BLaER1 treated with 17β-estradiol and CSF1 and Interleukin-3, amounts not matched to agents 10 nM and 100 nM (cell line): ENCODE results near the gene ROR1.

Source experiments
- H3K27ac ChIP-seq, 11 experiments: shearing (Covaris generic); formaldehyde crosslinking; 2 replicates each; pipeline ENCODE4 v1.8.1; 2022
- H3K27me3 ChIP-seq, 11 experiments: shearing (Covaris generic); formaldehyde crosslinking; 2 replicates each; pipeline ENCODE4 v1.8.1; 2022
- H3K36me3 ChIP-seq, 11 experiments: shearing (Covaris generic); formaldehyde crosslinking; 2 replicates each; pipeline ENCODE4 v1.8.1; 2022
- H3K4me1 ChIP-seq, 10 experiments: shearing (Covaris generic); formaldehyde crosslinking; 2 replicates each; pipeline ENCODE4 v1.8.1; 2022
- H3K4me2 ChIP-seq, 11 experiments: shearing (Covaris generic); formaldehyde crosslinking; 2 replicates each; pipeline ENCODE4 v1.8.1; 2022
- H3K4me3 ChIP-seq, 10 experiments: shearing (Covaris generic); formaldehyde crosslinking; 2 replicates each; pipeline ENCODE4 v1.8.1; 2022
- H3K9ac ChIP-seq, 11 experiments: shearing (Covaris generic); formaldehyde crosslinking; 2 replicates each; pipeline ENCODE4 v1.8.1; 2022
- H3K9me3 ChIP-seq, 11 experiments: shearing (Covaris generic); formaldehyde crosslinking; replicated peaks in 1 of 11; 2 replicates each; pipeline ENCODE4 v1.8.1; 2022
- H4K20me1 ChIP-seq, 11 experiments: shearing (Covaris generic); formaldehyde crosslinking; 2 replicates each; pipeline ENCODE4 v1.8.1; 2022
- Cebpa-rat ChIP-seq, 11 experiments: shearing (Covaris generic); IDR thresholded peaks; 2 replicates each; pipeline ENCODE4 v1.8.1; 2022

ROR1 gene

DNA sequence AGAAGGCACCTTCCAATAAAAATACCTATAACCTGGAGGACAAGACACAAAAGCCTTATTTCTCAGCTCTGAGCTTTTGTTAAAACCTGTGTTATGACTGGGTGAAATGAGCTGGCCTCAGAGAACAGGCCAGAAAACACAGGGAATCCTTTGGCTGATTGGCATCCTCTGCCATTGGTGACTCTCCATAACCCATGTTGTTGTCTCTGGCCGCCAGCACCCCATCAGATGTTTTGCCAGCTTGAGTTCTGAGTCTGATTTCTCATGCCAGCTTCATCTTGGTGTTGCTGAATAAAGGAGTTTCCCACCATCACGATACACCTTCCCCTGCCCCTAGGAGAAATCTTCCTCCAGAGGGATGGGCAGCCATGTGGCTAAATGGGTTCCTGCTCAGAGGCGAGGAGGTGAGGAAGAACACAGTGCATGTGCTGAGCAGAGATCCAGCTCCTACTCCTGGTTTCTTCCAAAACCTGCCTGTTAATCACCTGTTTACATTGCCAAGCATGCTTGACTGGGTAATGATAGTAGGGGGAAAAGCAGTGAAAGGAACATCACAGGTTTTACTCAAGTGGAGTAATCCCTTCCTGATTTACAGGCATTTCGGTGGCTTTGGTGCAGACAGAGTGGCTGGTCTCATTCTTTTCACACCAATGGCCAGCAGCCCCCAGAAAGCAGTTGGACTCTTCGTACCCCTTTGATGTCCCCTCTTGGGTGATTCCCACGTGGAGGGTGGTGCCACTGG, 109.8 kb downstream of the ROR1 start:
- Histone ChIP-seq H3K36me3 (no peaks in the 10 kb centered on the region), H3K27ac (no peak overlapping the region), H4K20me1 (no peaks in the 10 kb centered on the region), H3K9ac (no peak overlapping the region), H3K27me3 (no peaks in the 10 kb centered on the region), H3K9me3 (no peaks in the 10 kb centered on the region), H3K4me2 (no peak overlapping the region), H3K4me3 (no peak overlapping the region), H3K4me1 (peaks cover 5 to 22% (median 8%) of the 10 kb centered on the region in 10 experiments; a peak in 17 of 20 replicates)
- TF ChIP-seq Cebpa-rat (IDR thresholded peaks at IDR 0.05): no peak

GRCh38 chr1:63884486-63884885, 110.7 kb downstream of the ROR1 start:
- Histone ChIP-seq H3K9me3 (peaks cover 0 to 4% (median 0%) of the 10 kb centered on the region in 11 experiments; a peak in 3 of 22 replicates), H3K4me3 (no peak overlapping the region), H3K4me2 (no peak overlapping the region), H3K9ac (no peak overlapping the region), H3K27ac (no peak overlapping the region), H3K4me1 (peaks cover 0 to 20% (median under 1%) of the 10 kb centered on the region in 10 experiments; a peak in 7 of 20 replicates), H3K27me3 (no peaks in the 10 kb centered on the region), H3K36me3 (no peaks in the 10 kb centered on the region), H4K20me1 (no peaks in the 10 kb centered on the region)
- no peak for TF ChIP-seq Cebpa-rat (IDR thresholded peaks at IDR 0.05)

GRCh38 chr1:63885899-63886298, 112.1 kb downstream of the ROR1 start:
- Histone ChIP-seq H3K9me3 (peaks cover 0 to 13% (median 0%) of the 10 kb centered on the region in 11 experiments; a peak in 8 of 22 replicates), H3K4me3 (no peak overlapping the region), H3K27ac (no peak overlapping the region), H3K4me1 (peaks cover 6 to 23% (median 8%) of the 10 kb centered on the region in 10 experiments; a peak in 19 of 20 replicates), H3K4me2 (peak overlapping the region in 2 of 11 experiments; percentile 30 to 31; a peak in 2 of 22 replicates), H3K9ac (no peak overlapping the region), H3K27me3 (no peaks in the 10 kb centered on the region), H4K20me1 (no peaks in the 10 kb centered on the region), H3K36me3 (0 out of 22 replicates have a peak, but pooled peaks cover 0 to 3% (median 0%) of the 10 kb centered on the region in 11 experiments)
- TF ChIP-seq Cebpa-rat (IDR thresholded peaks at IDR 0.05): no peak

DNA sequence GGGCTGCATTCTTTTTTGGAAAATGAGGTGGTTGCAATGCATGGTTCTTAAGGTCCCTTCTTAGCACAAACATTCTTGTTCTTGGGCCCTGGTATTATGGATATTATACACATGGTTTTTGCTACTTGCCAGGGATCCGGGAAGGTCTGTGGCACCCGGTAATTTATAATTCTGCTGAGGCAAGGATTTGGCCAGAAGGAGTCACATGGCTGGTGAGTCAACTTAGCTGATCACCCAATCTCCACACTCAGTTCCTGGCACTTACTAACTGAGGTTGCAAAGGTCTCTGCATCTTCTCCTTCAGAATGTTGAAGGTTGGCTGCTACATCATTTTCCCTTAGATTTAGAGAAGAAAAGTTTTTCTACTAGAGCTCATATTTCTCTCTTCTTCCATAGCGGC, 112.5 kb downstream of the ROR1 start:
- Histone ChIP-seq H3K9ac (no peak overlapping the region), H3K4me1 (peaks cover 11 to 28% (median 13%) of the 10 kb centered on the region in 10 experiments; a peak in 19 of 20 replicates), H3K4me3 (no peak overlapping the region), H3K4me2 (peak overlapping the region in 2 of 11 experiments; percentile 30 to 31; a peak in 4 of 22 replicates), H3K9me3 (peaks cover 0 to 13% (median 0%) of the 10 kb centered on the region in 11 experiments; a peak in 8 of 22 replicates), H3K27me3 (no peaks in the 10 kb centered on the region), H3K27ac (no peak overlapping the region), H4K20me1 (no peaks in the 10 kb centered on the region), H3K36me3 (0 out of 22 replicates have a peak, but pooled peaks cover 0 to 3% (median 0%) of the 10 kb centered on the region in 11 experiments)
- TF ChIP-seq Cebpa-rat (IDR thresholded peaks at IDR 0.05): no peak

GRCh38 chr1:63887809-63888208, 114.0 kb downstream of the ROR1 start:
- Histone ChIP-seq H3K9ac (no peak overlapping the region), H3K4me2 (no peak overlapping the region), H3K9me3 (peaks cover 0 to 13% (median 0%) of the 10 kb centered on the region in 11 experiments; a peak in 8 of 22 replicates), H3K27ac (no peak overlapping the region), H3K4me1 (peaks cover 25 to 38% (median 27%) of the 10 kb centered on the region in 10 experiments), H4K20me1 (no peaks in the 10 kb centered on the region), H3K27me3 (no peaks in the 10 kb centered on the region), H3K36me3 (0 out of 22 replicates have a peak, but pooled peaks cover 0 to 3% (median 0%) of the 10 kb centered on the region in 11 experiments), H3K4me3 (no peak overlapping the region)
- TF ChIP-seq Cebpa-rat (IDR thresholded peaks at IDR 0.05): no peak

DNA sequence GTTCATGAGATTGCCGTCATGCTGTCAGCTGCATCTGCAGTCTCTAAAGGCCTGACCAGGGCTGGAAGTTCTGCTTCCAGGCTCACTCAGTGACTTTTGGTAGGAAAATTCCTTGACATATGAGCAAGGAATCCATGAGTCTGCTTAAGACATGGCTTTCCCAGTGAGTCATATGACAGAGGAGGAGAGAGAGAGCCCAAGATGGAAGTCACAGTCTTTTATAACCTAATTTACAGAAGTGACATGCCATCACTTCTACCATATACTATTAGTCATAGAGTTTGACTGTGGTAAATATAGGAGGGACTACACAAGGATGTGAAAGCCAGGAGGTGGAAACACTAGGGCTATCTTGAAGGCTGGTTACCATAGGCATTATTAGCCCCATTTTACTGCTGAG, 115.2 kb downstream of the ROR1 start:
- peaks cover 37 to 47% (median 39%) of the 10 kb centered on the region in 10 experiments for H3K4me1 ChIP-seq
- no peak overlapping the region for H3K4me3 ChIP-seq
- H3K4me2 ChIP-seq: peak overlapping the region in 3 of 11 experiments; percentile 14 to 57 (median 42); a peak in 4 of 22 replicates
- H3K9ac ChIP-seq: no peak overlapping the region
- peaks cover 0 to 13% (median 0%) of the 10 kb centered on the region in 11 experiments; a peak in 8 of 22 replicates for H3K9me3 ChIP-seq
- no peak overlapping the region for H3K27ac ChIP-seq
- H3K27me3 ChIP-seq: no peaks in the 10 kb centered on the region
- H4K20me1 ChIP-seq: no peaks in the 10 kb centered on the region
- TF ChIP-seq Cebpa-rat (IDR thresholded peaks at IDR 0.05): no peak
- 0 out of 22 replicates have a peak, but pooled peaks cover 0 to 3% (median 0%) of the 10 kb centered on the region in 11 experiments for H3K36me3 ChIP-seq

DNA sequence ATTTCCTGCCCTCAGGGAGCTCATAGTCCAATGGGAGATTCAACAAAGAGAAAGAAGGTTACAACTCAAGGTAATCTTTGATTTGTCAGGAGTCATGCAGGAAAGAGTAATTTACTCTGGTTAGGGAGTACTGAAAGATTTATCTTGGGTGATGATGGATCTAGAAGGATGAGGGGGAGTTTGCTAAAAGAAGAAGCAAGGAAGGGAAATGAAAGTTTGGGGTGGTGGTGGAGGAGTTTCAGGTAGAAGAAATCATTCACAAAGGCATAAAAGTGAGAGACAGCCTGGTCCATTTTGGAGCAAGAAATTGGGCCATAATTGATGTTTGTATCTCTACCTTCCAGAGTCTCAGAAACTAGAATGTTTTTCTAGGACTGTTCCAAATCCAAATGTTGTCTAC, 116.7 kb downstream of the ROR1 start:
- TF ChIP-seq Cebpa-rat (IDR thresholded peaks at IDR 0.05): no peak
- no peaks in the 10 kb centered on the region for H4K20me1 ChIP-seq
- H3K36me3 ChIP-seq: 0 out of 22 replicates have a peak, but pooled peaks cover 0 to 3% (median 0%) of the 10 kb centered on the region in 11 experiments
- peak overlapping the region in 2 of 11 experiments; percentile 13 to 17; a peak in 3 of 22 replicates for H3K27ac ChIP-seq
- peaks cover 37 to 47% (median 40%) of the 10 kb centered on the region in 10 experiments for H3K4me1 ChIP-seq
- peak overlapping the region in 8 of 11 experiments; percentile 66 to 91 (median 83); a peak in 17 of 22 replicates for H3K4me2 ChIP-seq
- no peak overlapping the region for H3K4me3 ChIP-seq
- H3K27me3 ChIP-seq: no peaks in the 10 kb centered on the region
- peaks cover 0 to 15% (median 0%) of the 10 kb centered on the region in 11 experiments; a peak in 8 of 22 replicates for H3K9me3 ChIP-seq
- no peak overlapping the region for H3K9ac ChIP-seq

DNA sequence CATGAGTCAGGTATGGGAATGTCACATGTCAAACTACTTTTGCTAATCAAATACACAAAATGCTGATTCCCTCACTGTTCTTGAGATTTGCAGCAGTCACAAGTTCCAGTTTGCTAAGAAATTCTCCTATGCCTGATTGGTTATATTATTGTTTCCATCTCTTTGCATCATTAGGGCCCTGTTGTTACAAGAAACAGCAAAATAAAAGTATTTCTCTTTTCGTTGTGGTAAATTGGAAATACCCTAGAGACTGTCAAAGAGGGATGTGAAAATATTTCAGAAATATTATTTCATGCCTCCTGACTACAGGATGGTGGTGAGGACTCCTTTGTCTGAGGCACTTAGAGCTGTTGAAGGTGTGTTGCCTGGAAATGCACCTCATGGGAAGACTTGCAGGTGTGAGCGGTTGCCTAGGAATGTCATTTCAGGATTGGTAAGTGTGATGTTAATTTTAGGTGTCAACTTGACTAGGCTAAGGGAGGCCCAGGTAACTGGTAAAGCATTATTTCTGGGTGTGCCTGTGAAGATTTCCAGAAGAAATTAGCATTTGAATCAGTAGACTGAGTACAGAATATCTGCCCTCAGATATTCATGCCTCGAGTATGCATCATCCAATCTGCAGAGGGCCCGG, 117.4 kb downstream of the ROR1 start:
- Histone ChIP-seq H3K27me3 (no peaks in the 10 kb centered on the region), H3K4me2 (peak overlapping the region in 9 of 11 experiments; percentile 66 to 91 (median 83); a peak in 19 of 22 replicates), H3K9ac (no peak overlapping the region), H3K9me3 (peaks cover 0 to 16% (median 0%) of the 10 kb centered on the region in 11 experiments; a peak in 8 of 22 replicates), H4K20me1 (no peaks in the 10 kb centered on the region), H3K4me3 (no peak overlapping the region), H3K27ac (peak overlapping the region in 4 of 11 experiments; percentile 3 to 72 (median 18); a peak in 4 of 22 replicates), H3K36me3 (0 out of 22 replicates have a peak, but pooled peaks cover 0 to 3% (median 0%) of the 10 kb centered on the region in 11 experiments), H3K4me1 (peaks cover 37 to 46% (median 40%) of the 10 kb centered on the region in 10 experiments)
- TF ChIP-seq Cebpa-rat (IDR thresholded peaks at IDR 0.05): no peak
